Esophagus muscularis mucosa (tissue), 4 donors: ENCODE measurements around the gene EDARADD. TPM values are rescaled to one million over a fixed set of nuclear protein-coding genes. Genes with fewer than 3 reads are reported as not detected.
A peak's percentile ranks its signal among the peaks of the same experiment; 100 is the strongest.
"Not testable (repeated sequence)": the region's sequence is repeated elsewhere in the genome, so short reads cannot be mapped to it uniquely, and the experiment has no call there.

Source experiments
- DNase-seq: peaks from one replicate; pipeline ENCODE4 v3.0.0-alpha.2; 2017; ENCODE audit errors: extremely low spot score
- H3K27ac ChIP-seq, 4 donors: fragments of 200-600 bp; sonication (generic); replicated peaks in 1 of 4; 1 replicate in 3 of 4; 2 replicates in 1 of 4; pipeline ENCODE4 v1.5.1; 2016 to 2019; ENCODE audit warnings: mild to moderate bottlenecking in 1 of 4
- H3K27me3 ChIP-seq, 4 donors: fragments of 200-600 bp; sonication (generic); one replicate each; pipeline versions ENCODE4 v1.5.1 to v1.6.0; 2016 to 2019
- H3K36me3 ChIP-seq, 4 donors: fragments of 200-600 bp; sonication (generic); one replicate each; pipeline ENCODE4 v1.5.1; 2016 to 2019
- H3K4me1 ChIP-seq, 4 donors: fragments of 200-600 bp; sonication (generic); one replicate each; pipeline ENCODE4 v1.5.1; 2016 to 2019
- H3K4me3 ChIP-seq, 4 donors: fragments of 200-600 bp; sonication (generic); 1 replicate in 2 of 4; 2 replicates in 2 of 4; pipeline ENCODE4 v1.5.1; 2016 to 2019; ENCODE audit warnings: mild to moderate bottlenecking in 4 of 4, moderate library complexity in 1 of 4
- H3K9me3 ChIP-seq, 4 donors: fragments of 200-600 bp; sonication (generic); 1 replicate in 3 of 4; 2 replicates in 1 of 4; pipeline ENCODE4 v1.5.1; 2016 to 2019
- CTCF ChIP-seq, 3 experiments: fragments of 200-600 bp in 2 of 3; fragments of 450-650 bp in 1 of 3; sonication (generic) in 2 of 3; IDR thresholded peaks; one replicate each; pipeline ENCODE4 v1.5.1; 2017 to 2019; ENCODE audit warnings: antibody characterized with exemption in 3 of 3, mild to moderate bottlenecking in 2 of 3, moderate library complexity in 1 of 3
- EP300 ChIP-seq: sonication (generic); formaldehyde crosslinking; IDR thresholded peaks from one replicate; pipeline ENCODE4 v1.6.1; 2017; ENCODE audit warnings: antibody characterized with exemption
- POLR2A ChIP-seq: fragments of 450-650 bp; IDR thresholded peaks from one replicate; pipeline ENCODE4 v1.6.1; 2017; ENCODE audit warnings: antibody characterized with exemption, moderate library complexity, mild to moderate bottlenecking, low read depth
- POLR2AphosphoS5 ChIP-seq, 2 donors: sonication (generic); formaldehyde crosslinking; IDR thresholded peaks; one replicate each; pipeline ENCODE4 v1.6.1; 2017; ENCODE audit warnings: antibody characterized with exemption in 2 of 2
- WGBS: methylation state at CpG from one replicate; pipeline ENCODE4 v1.1.5; 2018; 5-methylcytosine and 5-hydroxymethylcytosine counted together
- intact Hi-C: fragments of 100-400 bp; cut with DNase I; formaldehyde crosslinking; loops from one replicate; pipeline ENCODE4 v1.15.1; 2023
- total RNA-seq, 4 donors: library from RNA; depleted of rRNA; stranded (reverse); fragments of >200 nt; gene quantifications; one replicate each; pipeline versions ENCODE4 v1.1.0 to v1.2.1, GENCODE V29; 2016

The EDARADD gene
- total RNA-seq, 4 donors from 2014 or later: 0.66 to 1.6 TPM; not detected in 2

GRCh38 chr1:236361909-236362590 lies 32.0 kb upstream of the EDARADD start:
- WGBS: 86% methylated on average over 7 of the region's 7 CpGs
- intact Hi-C loops: no loop called here

GRCh38 chr1:236363237-236363636 lies 30.8 kb upstream of the EDARADD start:
- Histone ChIP-seq H3K4me3 (no peak overlapping the region), H3K27ac (no peak overlapping the region), H3K9me3 (peaks cover 0 to 12% (median under 1%) of the 10 kb centered on the region in 4 donors), H3K27me3 (no peaks in the 10 kb centered on the region), H3K4me1 (peaks cover 0 to 5% (median 0%) of the 10 kb centered on the region in 4 donors), H3K36me3 (no peaks in the 10 kb centered on the region)
- DNase-seq: no peak
- intact Hi-C loops: no loop called here
- TF ChIP-seq EP300 (no peak), CTCF (IDR thresholded peaks at IDR 0.05) (no peak), POLR2A (no peak), POLR2AphosphoS5 (IDR thresholded peaks at IDR 0.05) (no peak)
- 82% methylated on average over 5 of the region's 5 CpGs for WGBS

More at GRCh38 chr1:236361909-236362590, 32.0 kb upstream of the EDARADD start:
- Histone ChIP-seq H3K27me3 (no peaks in the 10 kb centered on the region), H3K36me3 (no peaks in the 10 kb centered on the region), H3K27ac (no peak overlapping the region), H3K4me1 (peaks cover 0 to 5% (median 0%) of the 10 kb centered on the region in 4 donors), H3K4me3 (no peak overlapping the region), H3K9me3 (peaks cover 0 to 12% (median 3%) of the 10 kb centered on the region in 4 donors)
- DNase-seq: peak; percentile 24
- TF ChIP-seq POLR2AphosphoS5 (IDR thresholded peaks at IDR 0.05): no peak
- TF ChIP-seq POLR2A: no peak
- TF ChIP-seq EP300: no peak
- TF ChIP-seq CTCF (IDR thresholded peaks at IDR 0.05): no peak

GRCh38 chr1:236365999-236366570 lies 28.0 kb upstream of the EDARADD start:
- WGBS: 32% methylated on average over 7 of the region's 7 CpGs
- Histone ChIP-seq H3K4me1 (peaks cover 0 to 5% (median 0%) of the 10 kb centered on the region in 4 donors), H3K27ac (no peak overlapping the region), H3K27me3 (no peaks in the 10 kb centered on the region), H3K9me3 (no peaks in the 10 kb centered on the region), H3K36me3 (no peaks in the 10 kb centered on the region), H3K4me3 (no peak overlapping the region)
- no peak for DNase-seq
- no peak for TF ChIP-seq POLR2A
- no peak for TF ChIP-seq POLR2AphosphoS5 (IDR thresholded peaks at IDR 0.05)
- TF ChIP-seq CTCF (IDR thresholded peaks at IDR 0.05): no peak
- no peak for TF ChIP-seq EP300
- intact Hi-C loops: no loop called here

- 78% methylated on average over 12 of the region's 12 CpGs for WGBS
- H3K9me3 ChIP-seq, DNase-seq, H3K27ac ChIP-seq, H3K36me3 ChIP-seq, H3K4me3 ChIP-seq, intact Hi-C loops, H3K4me1 ChIP-seq, H3K27me3 ChIP-seq: not testable (repeated sequence)
Observed at GRCh38 chr1:236366681-236367080, 27.4 kb upstream of the EDARADD start.

GRCh38 chr1:236370420-236370819 lies 23.7 kb upstream of the EDARADD start:
- peaks cover 0 to 10% (median 0%) of the 10 kb centered on the region in 4 donors for H3K9me3 ChIP-seq
- H3K4me1 ChIP-seq: peaks cover 0 to 5% (median 0%) of the 10 kb centered on the region in 4 donors
- no peak for TF ChIP-seq POLR2AphosphoS5 (IDR thresholded peaks at IDR 0.05)
- TF ChIP-seq POLR2A: no peak
- TF ChIP-seq EP300: no peak
- TF ChIP-seq CTCF (IDR thresholded peaks at IDR 0.05): no peak
- no peak overlapping the region for H3K27ac ChIP-seq
- no peak overlapping the region for H3K4me3 ChIP-seq
- H3K36me3 ChIP-seq: no peaks in the 10 kb centered on the region
- 62% methylated on average over 1 of the region's 1 CpG for WGBS
- DNase-seq: no peak
- H3K27me3 ChIP-seq: no peaks in the 10 kb centered on the region
- intact Hi-C loops: no loop called here
